Measurements from ENCODE around the gene CEBPG. TPM values are rescaled to one million over a fixed set of nuclear protein-coding genes. Genes with fewer than 3 reads are reported as not detected.

CEBPG gene
- total and polyA plus RNA-seq, 12 donors = 10.4 to 22.2 (median 14.3) TPM

DNA sequence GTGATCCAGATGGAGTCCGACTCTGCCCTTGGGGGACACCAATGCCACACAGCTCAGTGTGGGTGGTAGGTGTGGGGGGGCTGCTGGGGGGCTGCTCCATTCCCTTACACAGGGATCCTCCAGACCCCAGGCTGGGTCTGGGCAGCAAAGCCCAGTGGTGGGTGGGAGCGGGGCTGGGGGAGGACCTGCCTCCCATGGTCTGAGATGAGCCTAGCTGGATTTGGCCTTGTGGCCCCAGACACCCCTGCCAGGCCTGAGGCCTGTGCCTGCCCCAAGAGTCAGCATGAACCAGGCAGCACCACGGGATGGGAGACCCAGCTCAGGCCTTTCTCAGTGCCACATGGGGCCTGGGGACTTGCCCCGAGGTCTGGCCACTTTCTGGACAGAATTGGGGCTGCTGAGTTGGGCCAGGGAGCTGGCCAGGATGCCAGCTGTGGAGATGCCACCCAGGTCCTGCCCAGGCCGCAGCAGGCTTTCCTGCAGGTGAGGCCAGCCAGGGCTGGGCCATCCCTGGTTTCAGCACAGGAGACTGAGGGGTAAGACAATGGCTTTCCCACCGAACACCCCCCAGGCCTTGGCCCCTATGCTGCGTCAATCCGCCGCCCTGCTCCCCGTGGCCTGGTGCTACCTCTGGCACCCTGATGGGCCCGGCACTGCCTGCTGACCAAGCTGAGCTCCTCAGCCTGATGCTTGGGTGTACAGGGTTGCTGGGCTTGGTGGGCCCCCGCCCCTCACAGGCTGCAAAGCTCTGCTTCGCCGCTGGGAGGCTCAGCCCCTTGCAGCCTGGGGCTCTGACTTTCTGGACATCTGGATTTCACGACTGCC lies 24.2 kb downstream of the CEBPG start:
- Histone ChIP-seq H3K4me3 (no peak overlapping the region), H3K4me1 (peaks cover 11 to 57% (median 44%) of the 10 kb centered on the region in 9 donors), H3K27ac (peak overlapping the region in 5 of 10 donors; percentile 19 to 69 (median 44)), H3K27me3 (no peaks in the 10 kb centered on the region), H3K36me3 (peaks cover 0 to 3% (median 0%) of the 10 kb centered on the region in 9 donors), H3K9me3 (no peaks in the 10 kb centered on the region)
- WGBS, 2 donors = 63 to 71% methylated on average over 12 to 15 of the region's 15 CpGs
- ATAC-seq (peak in 1 of 8 donors; percentile 10), DNase-seq (no peak)
- peak in 6 of 9 donors; percentile 12 to 23 (median 22) for TF ChIP-seq CTCF (IDR thresholded peaks at IDR 0.05)
- intact Hi-C loops (cut with DNase I) = loop anchor here in 2 of 10 donors (5.0 to 10.0 kb wide), 2 partner anchors 95 to 957 kb away; partner anchors contain the start of gene CEBPA (in 1 of the 2)

GRCh38 chr19:33398361-33399060 lies 25.0 kb downstream of the CEBPG start:
- H3K36me3 ChIP-seq = peaks cover 0 to 3% (median 0%) of the 10 kb centered on the region in 9 donors
- intact Hi-C loops (cut with DNase I) = loop anchor here in 2 of 10 donors (5.0 to 10.0 kb wide), 2 partner anchors 96 to 956 kb away; partner anchors contain the start of gene CEBPA (in 1 of the 2)
- 81 to 85% methylated on average over 19 of the region's 19 CpGs for WGBS, 2 donors
- no peak for ATAC-seq
- DNase-seq = no peak
- TF ChIP-seq CTCF (IDR thresholded peaks at IDR 0.05) = peak in 1 of 9 donors; percentile 0
- H3K27ac ChIP-seq = peak overlapping the region in 1 of 10 donors; percentile 69
- H3K27me3 ChIP-seq = no peaks in the 10 kb centered on the region
- H3K4me3 ChIP-seq = no peak overlapping the region
- H3K4me1 ChIP-seq = peaks cover 11 to 50% (median 43%) of the 10 kb centered on the region in 9 donors
- no peaks in the 10 kb centered on the region for H3K9me3 ChIP-seq

DNA sequence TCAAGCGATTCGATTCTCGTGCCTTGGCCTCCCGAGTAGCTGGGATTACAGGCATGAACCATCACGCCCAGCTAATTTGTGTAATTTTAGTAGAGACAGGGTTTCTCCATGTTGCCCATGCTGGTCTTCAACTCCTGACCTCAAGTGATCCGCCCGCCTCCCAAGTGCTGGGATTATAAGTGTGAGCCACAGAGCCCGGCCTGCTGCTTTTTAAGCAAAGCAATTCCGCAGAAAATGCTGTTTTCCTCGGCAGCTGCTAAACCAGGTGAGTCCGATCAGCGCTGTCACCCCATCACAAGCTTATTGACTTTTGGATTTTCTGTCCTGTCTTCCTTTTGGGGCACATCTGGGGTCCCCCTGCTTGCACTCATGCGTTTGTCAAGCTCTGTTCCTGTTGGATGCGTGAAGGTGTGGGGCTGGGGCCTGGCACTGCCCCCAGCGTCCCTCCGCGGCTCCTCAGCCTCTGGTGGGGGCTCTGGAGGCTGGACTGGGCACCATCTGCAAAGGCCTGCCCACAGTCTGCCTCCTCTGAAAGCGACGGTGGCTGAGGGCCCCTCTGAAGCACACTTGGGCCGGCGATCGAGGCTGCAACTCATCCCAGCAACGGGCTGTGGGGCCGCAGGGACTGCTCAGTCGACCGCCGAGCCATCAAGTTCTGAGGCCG lies 25.7 kb downstream of the CEBPG start:
- Histone ChIP-seq H3K4me1 (peaks cover 6 to 43% (median 38%) of the 10 kb centered on the region in 9 donors), H3K36me3 (peaks cover 0 to 3% (median 0%) of the 10 kb centered on the region in 9 donors), H3K27me3 (no peaks in the 10 kb centered on the region), H3K27ac (no peak overlapping the region), H3K9me3 (no peaks in the 10 kb centered on the region), H3K4me3 (no peak overlapping the region)
- WGBS, 2 donors = 95 to 96% methylated on average over 28 of the region's 28 CpGs
- intact Hi-C loops (cut with DNase I) = loop anchor here in 2 of 10 donors (5.0 to 10.0 kb wide), 2 partner anchors 97 to 956 kb away; partner anchors contain the start of gene CEBPA (in 1 of the 2)
- no peak for TF ChIP-seq CTCF (IDR thresholded peaks at IDR 0.05)
- ATAC-seq (no peak), DNase-seq (no peak)
